Sigmoid colon (tissue), 4 donors: ENCODE data around the gene KCNH8.

Experiments used
- CTCF ChIP-seq, 4 experiments: fragments of 450-650 bp in 3 of 4; fragments of 200-600 bp in 1 of 4; IDR thresholded peaks; one replicate each; pipeline ENCODE4 v1.5.1; 2016 to 2019; ENCODE audit warnings: antibody characterized with exemption in 4 of 4, mild to moderate bottlenecking in 3 of 4, moderate library complexity in 2 of 4
- POLR2A ChIP-seq, 2 donors: fragments of 450-650 bp; IDR thresholded peaks; one replicate each; pipeline ENCODE4 v1.6.1; 2016; ENCODE audit warnings: antibody characterized with exemption in 2 of 2, mild to moderate bottlenecking in 2 of 2, moderate library complexity in 2 of 2
- POLR2AphosphoS5 ChIP-seq, 4 donors: sonication (generic); formaldehyde crosslinking; IDR thresholded peaks; one replicate each; pipeline ENCODE4 v1.6.1; 2017; ENCODE audit warnings: antibody characterized with exemption in 4 of 4

- no peak for TF ChIP-seq POLR2A (IDR thresholded peaks at IDR 0.05)
- TF ChIP-seq CTCF (IDR thresholded peaks at IDR 0.05): no peak
- no peak for TF ChIP-seq POLR2AphosphoS5 (IDR thresholded peaks at IDR 0.05)
Observed at GRCh38 chr3:19110335-19110895, 37.9 kb upstream of the KCNH8 start.
